NOMO-1 treated with dmso at 0.1 percent for 144 hours (cell line): Measurements from ENCODE around the gene PALB2.
"Not testable (repeated sequence)": the region's sequence is repeated elsewhere in the genome, so short reads cannot be mapped to it uniquely, and the experiment has no call there.

Experiments
- DNase-seq: peaks from one replicate; lab custom pipeline; 2025; ENCODE audit not compliant: unreplicated experiment; lab: John Stamatoyannopoulos, UW

The PALB2 gene

DNA sequence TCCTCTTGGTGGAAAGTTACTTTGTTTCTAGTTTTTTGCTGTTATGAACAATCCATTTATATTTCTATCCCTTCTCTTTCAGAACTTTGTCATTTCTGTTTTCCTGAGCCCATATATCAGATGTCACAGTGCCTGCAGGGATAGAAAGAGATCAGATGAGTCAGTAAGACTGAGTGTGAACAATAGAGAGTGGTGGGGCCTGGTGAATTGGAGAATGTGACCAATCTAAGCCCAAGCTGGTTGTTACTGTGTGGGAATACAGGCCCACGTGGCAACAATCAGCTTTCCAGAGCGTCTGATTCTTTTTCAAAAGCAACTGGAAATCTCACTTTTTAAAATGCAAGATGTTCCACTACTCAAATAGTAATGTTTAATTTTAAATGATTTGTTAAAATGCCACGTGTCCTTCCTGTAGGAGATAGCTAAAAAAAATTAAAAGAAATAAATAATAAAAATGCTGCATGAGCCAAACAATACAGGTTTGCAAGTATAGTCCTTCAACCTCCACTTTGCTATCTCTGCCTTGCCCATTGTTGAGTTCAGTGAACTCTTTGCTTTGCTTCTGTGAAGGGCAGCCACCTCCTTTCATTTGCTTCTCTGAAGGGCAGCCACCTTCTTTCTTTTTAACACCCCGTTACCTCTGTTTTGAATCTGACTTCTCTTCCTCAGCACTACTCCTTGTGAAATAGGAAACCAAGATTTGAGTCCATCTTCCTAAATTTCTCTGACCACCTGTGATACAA, 9.7 kb upstream of the PALB2 start:
- DNase-seq = no peak

DNA sequence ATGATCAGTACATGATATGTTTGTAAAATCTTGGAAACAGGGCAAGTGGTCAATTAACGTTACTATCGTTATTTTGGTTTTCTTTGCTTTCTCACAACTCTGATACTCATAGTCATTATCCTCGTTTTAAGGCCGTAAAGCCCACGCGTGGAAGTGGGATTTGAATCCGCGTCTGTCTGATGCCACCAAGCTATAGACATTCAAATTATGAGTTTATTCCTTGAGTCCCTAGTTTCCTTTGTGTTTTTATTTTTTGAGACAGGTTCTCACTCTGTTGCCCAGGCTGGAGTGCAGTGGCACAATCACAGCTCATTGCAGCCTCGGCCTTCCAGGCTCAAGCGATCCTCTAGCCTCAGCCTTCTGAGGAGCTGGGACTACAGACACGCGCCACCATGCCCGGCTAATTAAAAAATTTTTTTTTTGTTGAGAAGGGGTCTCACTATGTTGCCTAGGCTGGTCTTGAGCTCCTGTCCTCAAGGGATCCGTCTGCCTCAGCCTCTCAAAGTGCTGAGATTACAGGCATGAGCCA, 1.2 kb upstream of the PALB2 start:
- no peak for DNase-seq

DNA sequence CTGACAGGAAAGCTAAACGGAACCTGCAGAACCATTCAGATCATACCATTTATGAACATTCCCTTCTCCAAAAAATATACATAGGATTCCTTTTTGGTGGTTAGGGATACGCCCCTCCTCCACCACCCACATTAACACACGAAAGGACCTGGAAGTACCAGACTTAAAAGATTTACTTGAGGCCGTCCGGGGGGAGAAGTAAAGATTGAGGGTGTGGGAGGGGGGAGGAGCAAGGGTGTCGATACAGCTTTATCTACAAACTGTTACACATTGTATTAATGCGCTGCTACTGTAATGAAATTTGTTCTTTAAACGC, 537 bp downstream of the PALB2 start:
- DNase-seq = no peak

DNA sequence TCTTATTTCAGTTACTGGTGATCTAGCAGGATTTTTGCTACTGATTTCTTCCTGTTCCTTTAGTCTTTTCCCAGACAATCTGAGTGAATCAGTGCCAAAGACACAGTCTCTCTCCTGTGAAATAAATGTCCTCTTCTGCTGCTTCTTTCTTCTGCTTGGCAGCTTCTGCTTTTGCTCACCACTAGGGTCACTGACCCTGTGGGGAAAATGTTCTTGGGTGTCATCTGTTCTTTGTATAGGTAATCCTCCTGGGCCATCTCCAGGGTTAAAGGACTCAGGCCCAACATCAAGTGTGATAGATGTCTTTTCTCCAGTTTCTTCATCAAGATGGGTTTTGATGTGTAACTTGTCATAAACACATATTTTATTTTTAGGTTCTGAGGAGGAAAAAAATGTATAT, 5.2 kb downstream of the PALB2 start:
- DNase-seq = no peak

DNA sequence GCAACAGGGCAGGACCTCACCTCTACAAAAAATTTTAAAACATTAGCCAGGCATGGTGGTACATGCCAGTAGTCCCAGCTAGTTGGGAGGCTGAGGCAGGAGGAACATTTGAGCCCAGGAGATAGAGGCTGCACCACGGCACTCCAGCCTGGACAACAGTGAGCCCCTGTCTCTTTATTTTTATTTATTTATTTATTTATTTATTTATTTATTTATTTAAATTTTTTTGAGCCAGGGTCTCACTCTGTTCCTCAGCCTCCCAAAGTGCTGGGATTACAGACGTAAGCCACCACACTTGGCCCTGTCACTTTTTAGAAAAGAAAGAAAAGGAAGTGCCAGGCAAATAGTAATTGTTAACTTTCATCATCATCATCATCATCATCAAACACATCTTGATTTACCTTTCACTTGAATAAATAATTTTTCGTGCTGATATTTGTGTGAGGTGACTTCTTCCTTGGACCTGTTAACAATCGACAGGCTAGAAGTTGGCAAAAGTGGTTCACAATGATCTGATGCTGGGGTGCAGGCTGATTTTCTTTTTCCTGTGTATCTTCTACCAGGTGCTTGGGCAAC, 6.6 kb downstream of the PALB2 start:
- DNase-seq = no peak

DNA sequence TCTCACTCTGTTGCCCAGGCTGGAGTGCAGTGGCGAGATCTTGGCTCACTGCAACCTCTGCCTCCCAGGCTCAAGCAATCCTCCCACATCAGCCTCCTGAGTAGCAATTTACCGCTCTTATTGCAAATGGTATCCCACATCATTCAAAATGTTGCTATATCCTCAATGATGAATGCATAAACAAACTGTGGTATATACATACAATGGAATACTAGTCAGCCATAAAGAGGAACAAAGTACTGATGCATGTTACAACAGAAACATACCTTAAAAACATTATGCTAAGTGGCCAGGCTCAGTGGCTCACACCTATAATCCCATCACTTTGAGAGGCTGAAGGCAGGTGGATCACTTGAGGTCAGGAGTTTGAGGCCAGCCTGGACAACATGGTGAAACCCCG, 9.2 kb downstream of the PALB2 start:
- not testable (repeated sequence) for DNase-seq

DNA sequence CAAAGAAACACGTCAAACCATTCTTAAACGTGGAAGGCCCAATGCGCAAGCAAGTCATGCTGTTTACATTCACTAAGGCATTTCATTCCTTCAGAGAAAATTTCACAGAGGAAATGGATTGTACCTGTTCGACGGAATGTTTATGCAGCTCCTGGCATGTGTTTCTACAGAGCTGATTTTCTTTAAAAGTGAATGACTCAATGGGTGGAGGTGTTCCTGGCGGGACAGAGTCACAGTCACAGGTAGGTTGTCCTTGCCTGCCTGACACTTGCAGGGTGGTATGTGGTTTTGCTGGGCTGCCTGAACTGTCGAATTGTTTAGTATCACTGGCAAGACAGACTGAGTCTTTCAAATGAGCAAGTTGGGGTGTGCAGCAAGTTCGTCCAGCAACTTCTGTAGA, 11.6 kb downstream of the PALB2 start:
- DNase-seq = no peak

DNA sequence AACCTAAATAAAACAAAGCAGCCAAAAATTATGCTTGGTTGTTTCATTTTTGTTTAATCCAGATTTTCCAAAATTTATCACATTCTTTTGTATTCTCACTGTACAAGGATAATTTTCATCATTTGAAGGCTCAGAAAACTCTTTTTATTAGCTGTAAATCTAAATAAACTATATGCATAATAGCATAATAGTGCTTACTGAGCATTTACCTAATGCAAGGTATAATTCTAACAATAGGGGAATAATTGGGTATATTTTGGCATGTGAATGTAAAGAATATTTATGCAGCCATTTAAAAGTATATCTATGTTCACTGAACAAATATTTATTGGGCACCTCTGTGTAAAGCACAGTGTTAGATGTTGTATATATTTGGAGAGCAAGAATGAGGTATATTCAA, 17.0 kb downstream of the PALB2 start:
- no peak for DNase-seq

DNA sequence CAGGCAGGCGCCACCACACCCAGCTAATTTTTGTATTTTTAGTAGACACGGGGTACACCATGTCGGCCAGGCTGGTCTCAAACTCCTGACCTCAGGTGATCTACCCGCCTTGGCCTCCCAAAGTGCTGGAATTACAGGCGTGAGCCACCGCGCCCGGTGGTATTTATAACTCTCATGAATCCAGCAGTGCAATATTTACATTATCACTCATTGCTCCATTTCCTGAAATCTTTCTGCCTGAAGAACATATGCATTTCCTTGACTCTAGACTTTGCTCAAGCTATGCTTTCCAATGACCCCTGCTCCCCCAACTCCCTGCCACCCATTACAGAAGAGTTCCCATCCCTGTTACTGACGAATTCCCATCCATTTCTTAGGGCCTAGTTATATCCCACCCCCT, 25.3 kb downstream of the PALB2 start:
- no peak for DNase-seq

DNA sequence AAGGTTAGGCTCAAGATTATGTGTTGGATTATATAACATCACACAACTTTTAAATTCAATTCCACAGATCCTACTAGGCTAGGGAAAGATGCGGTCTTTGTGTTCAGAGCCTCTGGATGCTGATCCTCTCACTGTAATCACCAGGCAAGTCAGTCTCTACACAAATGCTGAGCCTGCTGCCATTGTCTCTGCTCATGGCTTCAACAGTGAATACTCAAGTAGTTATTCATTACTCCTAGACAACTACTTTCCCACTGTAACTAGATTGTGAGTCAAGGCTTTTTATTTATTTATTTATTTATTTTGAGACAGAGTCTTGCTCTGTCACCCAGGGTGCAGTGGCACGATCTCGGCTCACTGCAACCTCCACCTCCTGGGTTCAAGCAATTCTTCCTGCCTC, 29.2 kb downstream of the PALB2 start:
- DNase-seq = no peak

DNA sequence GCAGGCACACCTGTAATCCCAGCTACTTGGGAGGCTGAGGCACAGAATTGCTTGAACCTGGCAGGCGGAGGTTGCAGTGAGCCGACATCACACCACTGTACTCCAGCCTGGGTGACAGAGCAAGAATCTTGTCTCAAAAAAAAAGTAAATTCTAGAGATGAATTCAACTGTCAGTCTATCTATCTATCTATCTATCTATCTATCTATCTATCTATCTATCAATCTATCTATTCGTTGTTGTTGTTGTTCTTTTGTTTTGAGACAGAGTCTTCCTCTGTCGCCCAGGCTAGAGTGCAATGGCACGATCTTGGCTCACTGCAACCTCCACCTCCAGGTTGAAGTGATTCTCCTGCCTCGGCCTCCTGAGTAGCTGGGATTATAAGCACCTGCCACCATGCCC, 30.2 kb downstream of the PALB2 start:
- not testable (repeated sequence) for DNase-seq

DNA sequence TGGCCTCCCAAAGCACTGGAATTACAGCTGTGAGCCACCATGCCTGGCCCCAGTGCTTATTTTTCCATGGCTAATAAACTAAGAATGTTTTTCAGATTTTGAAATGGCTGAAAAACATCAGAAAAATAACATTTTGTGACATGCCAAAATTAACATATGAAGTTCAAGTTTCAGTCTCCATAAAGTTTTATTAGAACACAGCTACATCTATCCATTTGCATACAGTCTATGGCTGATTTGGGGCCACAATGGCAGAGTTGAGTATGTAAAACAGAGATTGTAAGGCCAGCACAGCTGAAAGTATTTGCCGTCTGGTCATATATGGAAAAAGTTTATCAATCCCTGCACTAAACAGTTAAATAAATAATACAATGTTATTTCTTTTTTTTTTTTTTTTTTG, 31.2 kb downstream of the PALB2 start:
- DNase-seq = no peak

DNA sequence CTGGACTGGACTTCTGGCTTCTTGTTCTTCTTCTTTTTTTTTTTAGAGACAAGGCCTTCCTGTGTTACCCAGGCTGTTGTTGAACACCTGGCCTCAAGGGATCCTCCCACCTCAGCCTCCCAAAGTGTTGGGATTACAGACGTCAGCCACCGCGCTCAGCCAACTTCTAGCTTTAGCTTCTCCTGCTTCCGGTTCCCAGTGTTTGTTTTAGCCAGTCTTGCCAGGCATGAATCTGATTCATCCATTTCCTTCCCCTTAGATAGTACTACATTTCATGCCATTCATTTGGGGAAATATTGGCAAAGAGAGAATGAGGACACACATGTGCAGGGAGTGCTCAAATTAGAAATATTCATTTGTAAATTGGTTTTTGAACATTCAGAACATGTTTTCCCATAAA, 32.9 kb downstream of the PALB2 start:
- no peak for DNase-seq

DNA sequence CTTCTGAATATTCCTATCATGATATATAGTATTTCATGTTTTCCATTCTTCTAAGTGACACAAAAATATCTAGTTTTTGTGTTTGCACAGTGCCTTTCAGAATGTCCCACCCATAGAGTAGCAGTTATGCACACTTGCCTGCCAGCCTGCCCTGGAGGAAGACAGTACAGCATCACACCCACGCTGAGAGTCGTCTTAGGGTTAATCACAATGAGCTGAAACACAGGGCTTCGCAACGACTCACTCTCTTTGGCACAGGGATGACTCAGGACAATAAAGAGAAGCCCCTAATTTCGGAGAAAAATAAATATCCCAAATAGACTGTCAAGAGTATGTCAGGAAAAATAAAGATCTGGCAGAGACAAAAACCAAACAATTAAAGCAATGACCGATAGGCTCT, 33.4 kb downstream of the PALB2 start:
- DNase-seq = no peak

DNA sequence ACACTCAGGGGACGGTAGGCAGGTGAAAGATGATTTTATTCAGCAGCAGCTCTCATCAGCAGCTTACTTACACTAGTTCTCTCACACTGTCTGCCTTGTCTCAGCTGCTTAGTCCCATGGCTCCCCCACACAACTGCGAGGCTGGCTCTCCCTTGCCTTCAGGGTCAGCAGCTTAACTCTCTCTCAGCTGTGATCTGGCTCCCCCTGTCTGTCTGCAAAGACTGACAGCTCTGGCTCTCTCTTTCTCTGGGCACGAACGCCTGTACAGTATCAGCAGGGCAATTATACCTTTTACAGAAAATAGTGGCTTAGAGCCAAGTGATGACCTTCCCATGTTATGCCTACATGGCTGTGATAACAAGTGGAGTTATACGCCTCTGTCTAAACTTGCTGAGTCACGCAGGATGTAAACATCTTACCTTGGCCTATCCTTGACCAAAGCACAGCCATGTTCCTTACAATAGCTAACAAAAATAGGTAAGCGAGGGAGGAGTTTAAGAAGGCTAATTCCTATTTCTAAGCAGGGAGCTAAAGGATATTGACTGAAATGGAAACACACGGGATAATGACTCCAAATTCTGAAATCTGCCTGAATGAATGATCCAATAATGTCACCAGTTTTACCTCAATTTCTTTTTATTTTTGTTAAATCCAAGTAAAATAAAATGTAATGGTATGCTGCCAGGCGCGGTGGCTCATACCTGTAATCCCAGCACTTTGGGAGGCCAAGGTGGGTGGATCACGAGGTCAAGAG, 43.9 kb downstream of the PALB2 start:
- DNase-seq = peak; percentile 39

DNA sequence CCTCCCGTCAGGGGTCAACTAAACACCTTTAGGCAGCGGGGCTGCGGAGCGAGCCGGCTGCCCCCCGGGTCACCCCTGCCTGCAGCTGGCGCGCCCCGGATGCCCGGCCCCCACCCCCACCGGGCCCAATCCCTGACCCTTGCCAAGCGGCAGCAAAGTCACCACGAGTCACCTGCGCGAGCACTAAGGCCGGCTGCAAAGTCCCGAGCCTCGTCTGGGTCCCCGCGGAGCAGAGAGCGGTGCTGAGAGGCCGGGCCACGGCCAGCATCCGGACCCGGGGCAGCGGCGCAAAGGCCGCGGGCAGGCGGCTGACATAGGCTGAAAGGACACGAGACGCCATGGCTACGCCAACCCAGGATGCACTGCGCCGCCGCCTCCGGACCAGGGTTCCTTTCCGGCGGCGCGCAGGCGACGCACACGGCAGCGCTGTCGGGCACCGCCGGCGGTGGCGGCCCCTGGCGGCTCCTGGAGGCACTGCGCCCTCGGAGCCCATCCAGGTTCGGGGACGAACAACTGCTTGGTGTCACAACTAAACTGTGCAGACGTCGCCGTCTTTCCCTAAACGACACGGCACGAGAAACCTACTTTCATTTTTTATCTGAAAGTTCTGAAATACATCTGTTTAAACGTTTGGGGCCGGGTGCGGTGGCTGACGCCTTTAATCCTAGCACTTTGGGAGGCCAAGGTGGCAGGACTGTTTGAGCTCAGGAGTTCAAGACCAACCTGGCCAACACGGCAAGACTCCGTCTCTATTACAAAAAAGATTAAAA, 45.0 kb downstream of the PALB2 start, which contains the start of gene NDUFAB1:
Gene NDUFAB1 (minus strand): TSS at position 366 of the 770 bp plus-strand sequence. CDS start 26 bp downstream, at position 340.
- DNase-seq = peak; percentile 77

DNA sequence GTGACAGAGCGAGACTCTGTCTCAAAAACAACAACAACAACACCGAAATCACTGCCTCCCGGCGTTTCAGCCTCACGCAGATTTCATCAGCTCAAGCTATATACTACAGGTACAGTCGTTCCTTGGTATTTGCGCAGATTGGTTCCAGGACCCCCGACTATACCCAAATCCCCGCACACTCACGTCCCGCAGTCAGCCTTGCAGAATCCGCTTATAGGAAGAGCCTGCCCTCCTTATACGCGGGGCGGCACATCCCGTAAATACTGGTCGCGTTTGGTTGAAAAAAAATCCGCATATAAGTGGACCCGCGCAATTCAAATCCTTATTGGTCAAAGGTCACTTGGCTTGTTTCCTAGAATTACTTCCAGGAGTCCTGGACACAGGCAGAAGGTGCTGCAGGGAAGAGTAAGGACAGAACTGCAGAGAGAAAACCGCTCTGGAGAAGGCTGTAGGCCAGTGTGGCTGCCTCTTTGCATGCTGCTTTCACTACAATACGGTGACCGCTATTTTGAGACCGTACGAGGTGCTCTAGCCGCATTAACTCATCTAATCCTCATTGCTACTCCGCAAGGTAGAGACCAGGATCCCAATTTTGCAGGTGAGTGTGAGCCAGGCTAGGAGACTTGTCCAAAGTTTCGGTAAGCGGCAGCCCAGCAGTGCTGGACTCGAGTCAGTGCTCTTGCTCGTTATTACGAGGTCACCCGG, 45.7 kb downstream of the PALB2 start:
- no peak for DNase-seq

DNA sequence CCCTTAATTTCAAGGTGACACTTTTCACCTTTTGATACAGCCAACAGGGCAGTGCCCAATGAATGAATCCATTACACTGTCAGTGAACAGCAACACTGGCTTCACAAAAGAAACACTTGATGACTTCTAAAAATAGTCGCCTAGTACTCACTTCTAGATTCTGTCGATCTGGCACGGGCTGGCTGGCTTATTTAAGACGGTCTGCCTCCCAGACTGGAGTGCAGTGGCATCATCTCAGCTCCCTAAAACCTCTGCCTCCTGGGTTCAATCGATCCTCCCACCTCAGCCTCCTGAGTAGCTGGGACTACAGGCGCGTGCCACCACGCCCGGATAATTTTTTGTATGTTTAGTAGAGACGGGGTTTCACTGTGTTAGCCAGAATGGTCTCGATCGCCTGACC, 46.9 kb downstream of the PALB2 start:
- DNase-seq = no peak

DNA sequence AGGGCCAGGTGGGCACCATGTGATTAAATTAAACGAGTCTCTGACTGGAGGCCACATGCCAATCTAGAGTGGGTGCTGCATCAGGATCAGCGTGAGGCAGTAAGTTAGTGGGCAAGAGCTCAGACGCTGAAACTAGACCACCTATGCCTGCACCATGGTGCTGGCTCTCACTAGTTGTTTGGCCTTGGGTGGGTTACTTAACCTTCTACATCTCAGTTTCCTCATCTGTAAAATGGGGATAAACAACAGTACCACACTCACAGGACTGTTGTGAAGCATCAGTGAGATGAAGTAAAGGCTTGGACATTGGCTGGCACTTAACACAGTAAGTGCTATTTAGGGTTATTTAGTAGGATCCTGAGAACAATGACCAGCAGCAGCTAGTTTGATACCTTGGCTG, 50.9 kb downstream of the PALB2 start:
- DNase-seq = no peak

DNA sequence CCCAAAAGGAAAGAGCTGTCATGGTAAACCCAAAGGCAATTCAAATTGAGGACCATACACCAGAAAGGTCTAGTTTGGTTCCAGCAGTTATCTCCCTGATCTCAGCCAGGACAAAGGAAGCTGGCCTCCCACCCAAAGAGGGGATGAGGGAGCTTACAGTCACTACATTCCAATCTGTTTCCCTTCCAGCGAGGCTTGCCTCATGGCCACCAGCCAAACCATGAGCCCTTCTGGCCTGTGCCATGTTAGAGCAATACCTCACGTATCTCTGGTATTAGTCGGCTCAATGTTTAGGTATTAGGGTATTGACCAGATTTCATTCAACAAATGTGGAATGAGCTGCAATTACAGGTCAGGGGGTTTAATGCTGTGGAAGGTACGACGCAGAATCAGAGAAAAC, 53.4 kb downstream of the PALB2 start:
- no peak for DNase-seq
